Kidney (tissue), 22 donors: ENCODE results near the gene HOXB8. TPM values are rescaled to one million over a fixed set of nuclear protein-coding genes. Genes with fewer than 3 reads are reported as not detected.

Experiments
- DNase-seq, 5 donors: peaks; one replicate each; pipeline ENCODE4 v3.0.0-alpha.2; 2013 to 2020
- FAIRE-seq: peaks from 2 replicates; lab custom pipeline; 2012; peaks lifted over from hg19 to GRCh38; lab: Jason Lieb, UNC
- H3K27ac ChIP-seq, 2 donors: one replicate each; pipeline ENCODE4 v1.7.0; 2013; ENCODE audit warnings: low read depth in 2 of 2, low read length in 2 of 2, inconsistent platforms in 1 of 2
- H3K27me3 ChIP-seq: one replicate; pipeline ENCODE4 v1.7.1; 2013; ENCODE audit warnings: low read length, inconsistent platforms; ENCODE audit not compliant: control insufficient read depth, insufficient read depth
- H3K36me3 ChIP-seq, 3 donors: one replicate each; pipeline versions ENCODE4 v1.7.0 to v1.7.1; 2013; ENCODE audit warnings: low read length in 3 of 3, control low read depth in 1 of 3, inconsistent platforms in 1 of 3; ENCODE audit not compliant: insufficient read depth in 3 of 3, control insufficient read depth in 2 of 3
- H3K4me1 ChIP-seq, 3 donors: one replicate each; pipeline versions ENCODE4 v1.7.0 to v1.7.1; 2013; ENCODE audit warnings: low read length in 3 of 3, inconsistent platforms in 1 of 3, low read depth in 1 of 3; ENCODE audit not compliant: control insufficient read depth in 2 of 3, insufficient read depth in 2 of 3
- H3K4me3 ChIP-seq, 3 donors: one replicate each; pipeline versions ENCODE4 v1.7.0 to v1.8.1; 2013; ENCODE audit warnings: low read length in 3 of 3, control low read depth in 1 of 3, inconsistent platforms in 1 of 3
- H3K9ac ChIP-seq, 3 donors: one replicate each; pipeline versions ENCODE4 v1.7.0 to v1.7.1; 2013; ENCODE audit warnings: low read length in 3 of 3, control low read depth in 1 of 3, inconsistent platforms in 1 of 3
- H3K9me3 ChIP-seq, 3 donors: one replicate each; pipeline versions ENCODE4 v1.7.0 to v1.7.1; 2013; ENCODE audit warnings: low read length in 3 of 3, control low read depth in 1 of 3, inconsistent platforms in 1 of 3; ENCODE audit not compliant: control insufficient read depth in 2 of 3, insufficient read depth in 1 of 3
- intact Hi-C: fragments of 100-400 bp; cut with DNase I; formaldehyde crosslinking; loops from one replicate; pipeline ENCODE4 v1.11.1; 2022
- long read RNA-seq, 10 donors: library from polyadenylated mRNA in 1 of 10; unstranded in 1 of 10; transcript quantifications; one replicate each; pipeline ENCODE4 v2.0.0 and lab custom pipeline, GENCODE V29; 2021 to 2026
- polyA plus RNA-seq: library from polyadenylated mRNA; stranded (reverse); fragments of 350-450 nt; fragmentation: Illumina TruSeq; extraction: RNeasy Lipid Tissue Mini Kit (QIAGEN cat#74804); gene quantifications from one replicate; pipeline ENCODE4 v1.2.3, GENCODE V29; 2014; ENCODE audit warnings: low read depth, low replicate concordance; ENCODE audit not compliant: insufficient read depth
- total RNA-seq: library from RNA; stranded (reverse); fragmentation: NEBNext Ultra II Directional; extraction: Animal tissue kit (Norgen Biotek cat#: 25700); gene quantifications from one replicate; pipeline ENCODE4 v1.2.1, GENCODE V29; 2021
- TF ChIP-seq, protein P1 (sequence below): IDR thresholded peaks from 3 replicates; pipeline ENCODE4 v1.5.1; 2012; ENCODE audit warnings: mild to moderate bottlenecking, moderate library complexity, borderline replicate concordance; ENCODE audit not compliant: insufficient read depth; ENCODE audit errors: extremely low read depth
- donor health status: control.
- donor health status: control.
- donor health status: control.
- donor health status: control.
- donor health status: control.
- donor health status: DM: yes; HTN: yes; CAD: no.
- donor health status: Normal renal cell carcinoma (clear cell type).

The HOXB8 gene
- 48.7 TPM for total RNA-seq
- polyA plus RNA-seq = 19.3 TPM
- long read RNA-seq, donor 1, transcript HOXB8-201 (2 exons, 1,823 nt) = major isoform, 12 of 24 reads
- long read RNA-seq, donor 1, transcript HOXB8-203 (2 exons, 743 nt) = major isoform, 12 of 24 reads
- long read RNA-seq, donor 1, partial matches to known transcripts = 0 of 24 reads
- long read RNA-seq, donor 1, other reads (novel, unspliced or antisense) = 0 of 24 reads
- long read RNA-seq, donor 2, transcript HOXB8-201 (2 exons, 1,823 nt) = minor isoform, 8 of 22 reads
- long read RNA-seq, donor 2, transcript HOXB8-203 (2 exons, 743 nt) = major isoform, 14 of 22 reads
- long read RNA-seq, donor 2, partial matches to known transcripts = 0 of 22 reads
- long read RNA-seq, donor 2, other reads (novel, unspliced or antisense) = 0 of 22 reads
- long read RNA-seq, donor 3, transcript HOXB8-203 (2 exons, 743 nt) = major isoform, 11 of 18 reads
- long read RNA-seq, donor 3, transcript HOXB8-201 (2 exons, 1,823 nt) = minor isoform, 7 of 18 reads
- long read RNA-seq, donor 3, partial matches to known transcripts = 0 of 18 reads
- long read RNA-seq, donor 3, other reads (novel, unspliced or antisense) = 0 of 18 reads
- long read RNA-seq, donor 4, transcript HOXB8-203 (2 exons, 743 nt) = major isoform, 7 of 10 reads
- long read RNA-seq, donor 4, partial matches to known transcripts = 0 of 10 reads
- long read RNA-seq, donor 4, other reads (novel, unspliced or antisense) = 0 of 10 reads
- long read RNA-seq, donor 5, partial matches to known transcripts = 0 of 2 reads
- long read RNA-seq, donor 5, other reads (novel, unspliced or antisense) = 0 of 2 reads
- long read RNA-seq, donor 6, transcript HOXB8-203 (2 exons, 743 nt) = major isoform, 6 of 7 reads
- long read RNA-seq, donor 6, partial matches to known transcripts = 0 of 7 reads
- long read RNA-seq, donor 6, other reads (novel, unspliced or antisense) = 0 of 7 reads
- long read RNA-seq, donor 7, partial matches to known transcripts = 0 of 4 reads
- long read RNA-seq, donor 7, other reads (novel, unspliced or antisense) = 4 of 4 reads
- long read RNA-seq, donor 8, transcript HOXB8-201 (2 exons, 1,823 nt) = major isoform, 14 of 22 reads
- long read RNA-seq, donor 8, transcript HOXB8-203 (2 exons, 743 nt) = minor isoform, 8 of 22 reads
- long read RNA-seq, donor 8, partial matches to known transcripts = 0 of 22 reads
- long read RNA-seq, donor 8, other reads (novel, unspliced or antisense) = 0 of 22 reads
- long read RNA-seq, donor 9, transcript HOXB8-203 (2 exons, 743 nt) = major isoform, 5 of 6 reads
- long read RNA-seq, donor 9, partial matches to known transcripts = 0 of 6 reads
- long read RNA-seq, donor 9, other reads (novel, unspliced or antisense) = 0 of 6 reads
- long read RNA-seq, donor 10, transcript HOXB8-203 (2 exons, 743 nt) = major isoform, 11 of 18 reads
- long read RNA-seq, donor 10, transcript HOXB8-201 (2 exons, 1,823 nt) = minor isoform, 7 of 18 reads
- long read RNA-seq, donor 10, partial matches to known transcripts = 0 of 18 reads
- long read RNA-seq, donor 10, other reads (novel, unspliced or antisense) = 0 of 18 reads

GRCh38 chr17:48615047-48615962, at the start of gene HOXB8:
Gene HOXB8, minus strand, starts transcription at chr17:48615292. Its CDS starts 588 bp downstream, at chr17:48614704.
- Histone ChIP-seq H3K27me3 (peaks cover 15% of the 10 kb centered on the region), H3K27ac (peak within 1 kb of the TSS; percentile 92 to 97), H3K9me3 (no peaks in the 10 kb centered on the region), H3K4me1 (peaks cover 0 to 9% (median 0%) of the 10 kb centered on the region in 3 donors), H3K9ac (peak within 1 kb of the TSS; percentile 75 to 95 (median 78)), H3K4me3 (peak within 1 kb of the TSS; percentile 68 to 85 (median 81)), H3K36me3 (no peaks in the 10 kb centered on the region)
- TF ChIP-seq, protein P1, sequence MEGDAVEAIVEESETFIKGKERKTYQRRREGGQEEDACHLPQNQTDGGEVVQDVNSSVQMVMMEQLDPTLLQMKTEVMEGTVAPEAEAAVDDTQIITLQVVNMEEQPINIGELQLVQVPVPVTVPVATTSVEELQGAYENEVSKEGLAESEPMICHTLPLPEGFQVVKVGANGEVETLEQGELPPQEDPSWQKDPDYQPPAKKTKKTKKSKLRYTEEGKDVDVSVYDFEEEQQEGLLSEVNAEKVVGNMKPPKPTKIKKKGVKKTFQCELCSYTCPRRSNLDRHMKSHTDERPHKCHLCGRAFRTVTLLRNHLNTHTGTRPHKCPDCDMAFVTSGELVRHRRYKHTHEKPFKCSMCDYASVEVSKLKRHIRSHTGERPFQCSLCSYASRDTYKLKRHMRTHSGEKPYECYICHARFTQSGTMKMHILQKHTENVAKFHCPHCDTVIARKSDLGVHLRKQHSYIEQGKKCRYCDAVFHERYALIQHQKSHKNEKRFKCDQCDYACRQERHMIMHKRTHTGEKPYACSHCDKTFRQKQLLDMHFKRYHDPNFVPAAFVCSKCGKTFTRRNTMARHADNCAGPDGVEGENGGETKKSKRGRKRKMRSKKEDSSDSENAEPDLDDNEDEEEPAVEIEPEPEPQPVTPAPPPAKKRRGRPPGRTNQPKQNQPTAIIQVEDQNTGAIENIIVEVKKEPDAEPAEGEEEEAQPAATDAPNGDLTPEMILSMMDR = no peak
- intact Hi-C loops = no loop called here
- no peak for FAIRE-seq
- peak in 3 of 5 donors; percentile 79 to 90 (median 86) for DNase-seq

DNA sequence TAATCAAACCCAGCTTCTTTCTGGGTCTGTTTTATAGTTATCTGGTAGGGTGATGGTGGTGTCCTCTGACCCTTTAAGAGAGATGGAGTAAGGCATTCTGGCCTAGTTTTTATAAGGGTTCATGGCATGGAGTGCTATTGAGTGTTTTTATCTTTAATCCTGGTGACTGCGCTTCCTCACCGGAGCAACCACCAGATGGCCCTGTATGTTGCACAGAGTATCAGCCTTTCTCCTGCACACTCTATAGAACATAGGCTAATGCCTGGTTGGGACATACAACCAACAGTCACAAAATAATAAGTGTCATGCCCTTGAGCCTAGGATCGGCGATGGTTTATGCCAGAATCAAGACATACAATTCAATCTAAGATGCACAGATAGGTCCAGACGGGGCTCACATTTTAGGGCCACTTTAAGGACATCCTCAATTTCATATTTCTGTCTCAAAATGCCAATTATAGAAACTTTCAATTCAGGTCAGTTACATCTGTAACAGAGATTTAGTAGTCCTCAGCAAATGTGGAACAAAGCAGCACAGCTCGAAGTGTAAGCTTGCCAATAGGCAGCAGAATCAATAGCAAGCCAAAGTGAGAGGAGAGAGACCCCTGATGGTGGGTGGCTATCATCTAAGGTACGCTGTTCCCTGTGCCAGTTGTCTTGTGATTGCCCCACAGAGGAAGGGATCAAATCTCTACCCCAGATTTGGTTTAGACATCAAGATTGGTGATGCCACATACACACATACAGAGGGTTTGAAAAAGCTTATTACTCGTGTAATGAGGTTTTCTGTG, 48.2 kb upstream of the HOXB8 start:
- FAIRE-seq = no peak
- Histone ChIP-seq H3K9me3 (no peaks in the 10 kb centered on the region), H3K27me3 (no peaks in the 10 kb centered on the region), H3K36me3 (no peaks in the 10 kb centered on the region), H3K9ac (no peak overlapping the region), H3K27ac (no peak overlapping the region), H3K4me1 (no peaks in the 10 kb centered on the region), H3K4me3 (no peak overlapping the region)
- intact Hi-C loops = no loop called here
- DNase-seq = no peak
- TF ChIP-seq, protein P1 = no peak
